Parathyroid adenoma (tissue), 2 donors: ENCODE data around the gene CYP2E1.
A peak's percentile ranks its signal among the peaks of the same experiment; 100 is the strongest.

ENCODE experiments used
- H2AFZ ChIP-seq: fragments of 300-600 bp; sonication (generic); one replicate; pipeline ENCODE4 v1.7.0; 2017; ENCODE audit warnings: antibody characterized with exemption, mild to moderate bottlenecking
- H3K27ac ChIP-seq: fragments of 300-600 bp; sonication (generic); one replicate; pipeline ENCODE4 v1.7.0; 2017
- H3K27me3 ChIP-seq: fragments of 300-600 bp; sonication (generic); one replicate; pipeline ENCODE4 v1.7.0; 2017; ENCODE audit warnings: low read length; ENCODE audit not compliant: control insufficient read depth, insufficient read depth
- H3K36me3 ChIP-seq: fragments of 300-600 bp; sonication (generic); one replicate; pipeline ENCODE4 v1.7.0; 2017; ENCODE audit warnings: low read length; ENCODE audit not compliant: control insufficient read depth, insufficient read depth
- H3K4me1 ChIP-seq: fragments of 300-600 bp; sonication (generic); one replicate; pipeline ENCODE4 v1.7.0; 2017; ENCODE audit warnings: control low read depth
- H3K4me2 ChIP-seq: fragments of 300-600 bp; sonication (generic); one replicate; pipeline ENCODE4 v1.7.0; 2017; ENCODE audit warnings: low read length
- H3K4me3 ChIP-seq: fragments of 300-600 bp; sonication (generic); one replicate; pipeline ENCODE4 v1.7.0; 2017; ENCODE audit warnings: low read depth, low read length
- H3K79me2 ChIP-seq: fragments of 300-600 bp; sonication (generic); one replicate; pipeline ENCODE4 v1.7.0; 2017; ENCODE audit warnings: control low read depth
- H3K9ac ChIP-seq: fragments of 300-600 bp; sonication (generic); one replicate; pipeline ENCODE4 v1.7.0; 2017; ENCODE audit warnings: mild to moderate bottlenecking
- H3K9me3 ChIP-seq: fragments of 300-600 bp; sonication (generic); one replicate; pipeline ENCODE4 v1.7.0; 2017; ENCODE audit warnings: low read length; ENCODE audit not compliant: control insufficient read depth
- TF ChIP-seq, protein P1 (sequence below): fragments of 300-600 bp; sonication (generic); IDR thresholded peaks from one replicate; pipeline ENCODE4 v1.7.0; 2017; ENCODE audit warnings: antibody characterized with exemption, mild to moderate bottlenecking
- donor health status: primary hyperparathyroidism.

Gene CYP2E1

DNA sequence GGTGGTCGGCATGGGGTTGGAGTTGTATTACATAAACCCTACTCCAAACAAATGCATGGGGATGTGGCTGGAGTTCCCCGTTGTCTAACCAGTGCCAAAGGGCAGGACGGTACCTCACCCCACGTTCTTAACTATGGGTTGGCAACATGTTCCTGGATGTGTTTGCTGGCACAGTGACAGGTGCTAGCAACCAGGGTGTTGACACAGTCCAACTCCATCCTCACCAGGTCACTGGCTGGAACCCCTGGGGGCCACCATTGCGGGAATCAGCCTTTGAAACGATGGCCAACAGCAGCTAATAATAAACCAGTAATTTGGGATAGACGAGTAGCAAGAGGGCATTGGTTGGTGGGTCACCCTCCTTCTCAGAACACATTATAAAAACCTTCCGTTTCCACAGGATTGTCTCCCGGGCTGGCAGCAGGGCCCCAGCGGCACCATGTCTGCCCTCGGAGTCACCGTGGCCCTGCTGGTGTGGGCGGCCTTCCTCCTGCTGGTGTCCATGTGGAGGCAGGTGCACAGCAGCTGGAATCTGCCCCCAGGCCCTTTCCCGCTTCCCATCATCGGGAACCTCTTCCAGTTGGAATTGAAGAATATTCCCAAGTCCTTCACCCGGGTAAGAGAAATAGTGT is at the start of gene CYP2E1:
Gene CYP2E1 (plus strand): TSS at position 407 of the 632 bp plus-strand sequence. CDS start 33 bp downstream, at position 440.
- Histone ChIP-seq H3K4me3 (peak within 1 kb of the TSS; percentile 33), H2AFZ (no peak within 1 kb of the TSS), H3K27me3 (no peaks in the 10 kb centered on the region), H3K4me2 (peak within 1 kb of the TSS; percentile 74), H3K27ac (no peak within 1 kb of the TSS), H3K9ac (no peak within 1 kb of the TSS), H3K36me3 (no peaks in the 10 kb centered on the region), H3K4me1 (no peaks in the 10 kb centered on the region), H3K79me2 (no peaks in the 10 kb centered on the region), H3K9me3 (no peaks in the 10 kb centered on the region)
- TF ChIP-seq, protein P1, sequence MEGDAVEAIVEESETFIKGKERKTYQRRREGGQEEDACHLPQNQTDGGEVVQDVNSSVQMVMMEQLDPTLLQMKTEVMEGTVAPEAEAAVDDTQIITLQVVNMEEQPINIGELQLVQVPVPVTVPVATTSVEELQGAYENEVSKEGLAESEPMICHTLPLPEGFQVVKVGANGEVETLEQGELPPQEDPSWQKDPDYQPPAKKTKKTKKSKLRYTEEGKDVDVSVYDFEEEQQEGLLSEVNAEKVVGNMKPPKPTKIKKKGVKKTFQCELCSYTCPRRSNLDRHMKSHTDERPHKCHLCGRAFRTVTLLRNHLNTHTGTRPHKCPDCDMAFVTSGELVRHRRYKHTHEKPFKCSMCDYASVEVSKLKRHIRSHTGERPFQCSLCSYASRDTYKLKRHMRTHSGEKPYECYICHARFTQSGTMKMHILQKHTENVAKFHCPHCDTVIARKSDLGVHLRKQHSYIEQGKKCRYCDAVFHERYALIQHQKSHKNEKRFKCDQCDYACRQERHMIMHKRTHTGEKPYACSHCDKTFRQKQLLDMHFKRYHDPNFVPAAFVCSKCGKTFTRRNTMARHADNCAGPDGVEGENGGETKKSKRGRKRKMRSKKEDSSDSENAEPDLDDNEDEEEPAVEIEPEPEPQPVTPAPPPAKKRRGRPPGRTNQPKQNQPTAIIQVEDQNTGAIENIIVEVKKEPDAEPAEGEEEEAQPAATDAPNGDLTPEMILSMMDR, result no peak

DNA sequence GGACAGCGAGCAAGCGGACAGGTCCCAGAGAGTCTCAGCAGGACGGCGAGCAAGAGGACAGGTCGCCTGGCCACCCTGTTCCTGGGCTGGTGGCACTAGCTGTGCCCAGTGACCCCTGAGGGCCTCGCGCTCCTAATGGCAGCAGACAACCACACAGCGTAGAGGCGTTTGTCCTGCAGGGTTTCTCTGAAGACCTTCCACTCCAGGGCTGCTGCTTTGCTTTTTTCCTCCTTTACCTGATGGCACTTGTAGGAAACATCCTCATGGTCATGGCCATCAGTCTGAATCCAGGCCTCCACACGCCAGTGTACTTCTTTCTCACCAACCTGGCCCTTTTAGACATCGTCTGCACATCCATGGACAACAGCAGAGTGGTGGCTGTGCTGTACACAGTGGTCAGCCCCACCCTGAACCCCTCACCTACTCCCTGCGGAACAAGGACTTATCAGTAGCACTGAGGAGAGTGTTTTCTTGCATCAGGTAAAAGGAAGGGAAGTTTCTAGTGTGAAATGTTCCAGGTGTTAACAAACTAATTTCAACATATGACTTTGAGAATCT is 46.0 kb upstream of the CYP2E1 start:
- Histone ChIP-seq H3K27me3 (no peaks in the 10 kb centered on the region), H3K4me1 (no peaks in the 10 kb centered on the region), H3K36me3 (no peaks in the 10 kb centered on the region), H3K9me3 (no peaks in the 10 kb centered on the region), H3K9ac (no peak overlapping the region), H3K4me2 (no peak overlapping the region), H3K4me3 (no peak overlapping the region), H2AFZ (no peak overlapping the region), H3K79me2 (no peaks in the 10 kb centered on the region), H3K27ac (no peak overlapping the region)
- TF ChIP-seq, protein P1, result no peak

DNA sequence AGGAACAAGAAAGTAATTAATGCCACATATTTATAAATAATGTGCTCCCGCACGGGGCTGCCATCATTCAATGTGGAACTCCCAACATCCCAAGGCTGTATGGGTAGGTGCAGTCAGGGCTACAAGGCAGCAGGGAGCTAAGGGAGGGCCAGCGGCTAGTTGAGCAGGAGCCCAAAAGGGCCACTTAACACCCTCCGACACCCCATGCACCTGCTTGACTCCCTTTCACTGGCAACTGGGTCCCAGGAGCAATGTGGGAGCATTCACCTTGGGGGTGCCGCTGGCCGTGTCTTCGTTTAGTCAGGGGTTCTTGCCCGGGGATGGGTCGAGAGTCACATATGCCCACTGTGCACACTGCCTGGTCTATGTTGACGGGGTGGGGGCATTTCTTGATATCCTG is 45.5 kb upstream of the CYP2E1 start:
- H3K9ac ChIP-seq, result no peak overlapping the region
- no peaks in the 10 kb centered on the region for H3K27me3 ChIP-seq
- no peaks in the 10 kb centered on the region for H3K36me3 ChIP-seq
- H3K4me1 ChIP-seq, result no peaks in the 10 kb centered on the region
- H3K4me2 ChIP-seq, result no peak overlapping the region
- TF ChIP-seq, protein P1, result no peak
- no peak overlapping the region for H3K27ac ChIP-seq
- H2AFZ ChIP-seq, result no peak overlapping the region
- H3K4me3 ChIP-seq, result no peak overlapping the region
- H3K9me3 ChIP-seq, result no peaks in the 10 kb centered on the region
- no peaks in the 10 kb centered on the region for H3K79me2 ChIP-seq

DNA sequence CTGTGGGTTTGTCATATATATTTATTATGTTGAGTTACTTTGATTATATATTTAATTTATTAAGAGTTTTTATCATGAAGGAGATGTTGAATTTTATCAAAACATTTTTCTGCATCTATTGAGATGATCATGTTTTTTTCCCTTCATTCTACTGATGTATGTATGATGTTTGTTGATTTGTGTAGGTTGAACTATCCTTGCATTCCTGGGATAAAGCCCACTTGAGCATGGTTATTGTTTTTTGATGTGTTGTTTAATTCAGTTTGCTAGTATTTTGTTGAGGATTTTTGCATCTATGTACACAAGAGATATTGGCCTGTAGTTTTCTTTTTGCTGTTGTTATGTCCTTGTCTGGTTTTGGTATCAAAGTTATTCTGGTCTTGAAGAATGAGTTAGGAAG is 42.3 kb upstream of the CYP2E1 start:
- no peaks in the 10 kb centered on the region for H3K9me3 ChIP-seq

More for the DNA sequence above, 42.3 kb upstream of the CYP2E1 start:
- H3K79me2 ChIP-seq, result no peaks in the 10 kb centered on the region
- no peak overlapping the region for H2AFZ ChIP-seq
- H3K27me3 ChIP-seq, result no peaks in the 10 kb centered on the region
- H3K4me2 ChIP-seq, result no peak overlapping the region
- no peak overlapping the region for H3K9ac ChIP-seq
- TF ChIP-seq, protein P1, result no peak
- no peak overlapping the region for H3K27ac ChIP-seq
- no peaks in the 10 kb centered on the region for H3K36me3 ChIP-seq
- H3K4me3 ChIP-seq, result no peak overlapping the region
- no peaks in the 10 kb centered on the region for H3K4me1 ChIP-seq
